Kidney tubule cell (primary cell): Measurements from ENCODE around the gene ACD.
A peak's percentile ranks its signal among the peaks of the same experiment; 100 is the strongest.
"Not testable (repeated sequence)": the region's sequence is repeated elsewhere in the genome, so short reads cannot be mapped to it uniquely, and the experiment has no call there.

Experiments
- DNase-seq: peaks from one replicate; pipeline ENCODE4 v3.0.0-alpha.2; 2018; ENCODE audit warnings: low spot score

ACD gene

DNA sequence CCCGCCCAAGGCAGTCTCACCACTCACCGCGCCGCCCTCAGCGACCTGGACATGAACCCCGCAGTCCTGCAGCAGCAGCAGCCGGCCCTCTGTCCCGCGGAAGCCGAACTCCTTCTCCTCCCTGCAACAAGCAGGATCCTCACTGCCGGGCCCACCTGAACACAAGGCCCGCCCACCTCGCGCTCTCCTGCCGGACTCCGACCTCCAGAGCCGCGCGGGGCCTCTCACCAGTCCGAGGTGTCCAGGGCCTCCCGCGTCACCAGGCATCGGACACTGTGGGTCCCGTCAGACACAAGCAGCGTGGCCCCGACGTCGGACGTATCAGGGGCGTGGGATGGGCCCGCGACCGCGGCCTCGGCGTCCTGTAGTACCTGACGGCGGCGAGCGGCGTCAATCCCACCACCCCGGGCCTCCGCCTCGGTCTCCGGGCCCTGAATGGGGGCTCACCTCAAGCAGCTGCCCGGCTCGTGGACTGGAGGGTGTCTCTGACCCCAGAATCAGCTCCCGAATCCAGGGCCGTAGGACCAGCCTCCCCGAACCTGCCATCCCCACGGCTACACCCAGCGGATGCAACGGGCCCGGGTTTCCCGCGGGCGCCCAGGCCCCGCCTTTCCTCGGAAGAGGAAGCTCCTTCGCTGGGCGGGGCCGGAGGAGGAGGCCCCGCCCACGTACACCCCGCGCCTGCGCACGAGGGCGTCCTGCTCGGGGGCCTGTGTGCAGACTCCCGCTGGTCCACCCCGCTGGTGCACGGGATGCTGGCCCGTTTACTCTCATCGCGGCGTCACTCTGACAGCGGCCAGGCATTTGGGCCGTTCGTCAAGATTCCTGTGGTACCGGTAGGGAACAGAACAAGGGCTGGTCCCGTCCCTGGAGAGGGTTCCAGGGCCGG lies at the start of gene ACD:
TSS of gene ACD (minus strand) at position 586 of the 889 bp plus-strand sequence. CDS start at position 546, 40 bp downstream.
- peak; percentile 92 for DNase-seq

DNA sequence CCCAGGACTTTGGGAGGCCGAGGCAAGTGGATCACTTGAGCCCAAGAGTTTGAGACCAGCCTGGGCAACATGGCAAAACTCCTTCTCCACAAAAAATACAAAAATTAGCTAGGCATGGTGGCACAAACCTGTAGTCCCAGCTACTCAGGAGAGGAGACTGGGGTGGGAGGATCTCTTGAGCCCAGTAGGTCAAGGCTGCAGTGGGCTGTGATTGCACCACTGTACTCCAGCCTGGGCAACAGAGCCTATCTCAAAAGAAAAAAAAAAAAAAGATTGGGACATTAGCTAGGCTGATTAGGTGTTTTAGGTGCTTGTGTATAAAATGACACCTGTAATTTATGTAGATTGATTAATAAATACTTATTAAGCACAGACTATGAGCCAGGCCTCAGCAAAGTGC lies 49.0 kb upstream of the ACD start:
- no peak for DNase-seq

DNA sequence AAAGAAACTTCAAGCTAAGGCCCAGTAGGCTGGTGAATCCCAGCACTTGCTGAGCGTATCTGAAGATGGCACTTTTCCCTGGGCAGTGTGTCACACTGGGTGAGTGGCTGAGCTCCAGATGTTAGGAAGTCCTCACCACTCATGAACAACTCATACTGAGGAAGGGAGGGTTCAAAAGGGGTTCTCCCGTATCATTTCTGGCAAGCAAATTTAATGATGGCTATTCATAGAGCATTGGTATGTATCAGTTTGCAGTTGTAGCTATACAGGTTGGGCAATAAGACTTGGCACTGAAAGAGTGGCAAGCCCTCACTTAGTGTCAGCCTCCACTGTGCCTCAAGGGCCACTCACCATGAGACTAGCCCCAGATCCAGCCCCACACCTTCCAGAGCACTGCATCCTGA lies 48.3 kb upstream of the ACD start:
- DNase-seq: no peak

DNA sequence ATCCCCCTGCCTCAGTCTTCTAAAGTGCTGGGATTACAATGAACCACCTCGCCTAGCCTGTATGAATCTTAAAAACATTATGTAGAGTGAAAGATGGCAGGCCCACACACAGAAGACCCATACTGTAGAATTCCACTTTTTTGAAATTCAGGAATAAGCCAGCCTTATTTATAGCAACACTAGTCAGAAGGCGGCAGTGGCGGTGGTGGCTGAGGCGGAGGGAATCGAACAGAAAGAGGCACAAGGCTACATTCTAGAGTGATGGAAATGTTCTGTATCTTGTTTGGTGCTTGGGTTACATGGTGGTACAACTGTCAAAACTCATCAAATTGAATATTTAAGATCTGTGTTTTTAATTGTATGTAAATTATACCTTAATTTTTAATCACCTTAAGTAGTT lies 47.7 kb upstream of the ACD start:
- no peak for DNase-seq

DNA sequence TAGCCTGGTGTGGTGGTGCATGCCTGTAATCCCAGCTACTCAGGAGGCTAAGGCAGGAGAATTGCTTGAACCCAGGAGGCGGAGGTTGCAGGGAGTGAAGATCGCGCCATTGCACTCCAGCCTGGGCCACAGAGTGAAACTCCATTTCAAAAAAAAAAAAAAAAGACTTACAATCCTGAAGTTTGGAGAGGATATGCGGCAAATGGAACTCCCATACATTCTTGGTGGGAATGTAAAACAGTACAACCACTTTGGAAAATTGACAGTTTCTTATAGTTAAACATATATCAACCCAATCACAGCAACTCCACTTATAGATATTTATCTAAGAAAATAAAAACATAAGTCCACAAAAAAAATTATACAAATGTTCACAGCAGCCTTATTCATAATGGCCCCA lies 47.1 kb upstream of the ACD start:
- DNase-seq: no peak

DNA sequence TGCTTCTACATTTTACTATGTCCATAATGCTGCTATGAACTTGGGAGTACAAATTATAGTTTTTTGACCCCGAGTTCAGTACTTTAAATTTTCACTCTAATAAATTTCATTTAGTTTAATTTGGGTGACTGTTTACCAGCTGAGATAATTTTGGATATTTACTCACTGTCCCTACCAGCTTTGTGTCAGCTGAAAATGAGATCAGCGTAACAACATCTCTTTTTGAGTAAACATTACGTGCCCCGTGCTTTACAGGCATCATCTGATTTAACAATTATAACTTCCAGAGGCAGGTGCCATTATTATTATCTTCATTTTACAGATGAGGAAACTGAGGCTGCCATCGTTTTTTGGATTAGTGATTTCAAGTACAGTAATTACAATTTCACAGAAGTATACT lies 44.0 kb upstream of the ACD start:
- DNase-seq: no peak

DNA sequence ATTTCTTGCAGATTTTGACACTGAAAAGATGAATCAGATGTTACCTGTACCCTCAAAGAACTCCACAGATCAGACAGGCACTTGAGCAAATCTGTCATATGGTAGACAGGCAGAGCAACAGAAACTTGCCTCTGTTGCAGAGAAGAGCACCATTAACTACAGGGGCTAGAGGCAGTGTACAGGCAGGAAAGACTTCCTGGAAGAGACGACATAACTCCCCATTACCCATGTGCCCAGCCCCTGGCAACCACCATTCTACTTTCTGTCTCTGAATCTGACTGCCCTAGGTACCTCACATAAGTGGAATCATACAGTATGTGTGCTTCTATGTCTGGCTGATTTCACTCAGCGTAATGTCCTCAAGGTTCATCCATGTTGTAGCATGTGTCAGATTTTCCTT lies 43.6 kb upstream of the ACD start:
- DNase-seq: no peak

DNA sequence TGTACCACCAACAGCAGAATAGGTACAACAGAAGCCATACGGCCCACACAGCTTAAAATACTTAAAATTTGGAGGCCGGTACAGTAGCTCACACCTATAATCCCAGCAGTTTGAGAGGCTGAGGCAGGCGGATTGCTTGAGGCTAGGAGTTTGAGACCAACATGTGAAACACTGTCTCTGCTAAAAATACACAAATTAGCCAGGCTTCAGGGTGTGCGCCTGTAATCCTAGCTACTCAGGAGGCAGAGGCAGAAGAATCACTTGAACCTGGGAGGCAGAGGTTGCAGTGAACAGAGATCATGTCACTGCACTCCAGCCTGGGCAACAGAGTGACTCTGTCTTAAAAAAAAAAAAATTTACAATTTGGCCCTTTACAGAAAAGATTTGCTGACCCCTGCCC lies 42.1 kb upstream of the ACD start:
- no peak for DNase-seq

DNA sequence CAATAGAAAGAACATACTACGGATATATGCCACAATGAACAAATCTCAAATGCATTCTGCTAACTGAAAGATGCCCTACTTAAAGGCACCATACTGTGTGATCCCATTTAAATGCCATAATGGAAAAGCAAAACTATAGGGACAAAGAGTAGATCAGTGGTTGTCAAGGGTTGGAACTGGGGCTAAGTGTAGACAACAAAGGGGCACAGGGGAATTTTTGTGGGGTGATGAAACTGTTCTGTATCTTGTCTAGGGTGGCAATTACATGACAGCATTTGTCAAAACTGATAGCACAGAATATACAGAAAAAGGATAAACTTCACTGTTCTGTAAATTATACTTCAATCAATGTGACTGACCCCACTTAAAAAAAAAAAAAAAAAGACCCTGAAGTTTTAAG lies 41.4 kb upstream of the ACD start:
- no peak for DNase-seq

DNA sequence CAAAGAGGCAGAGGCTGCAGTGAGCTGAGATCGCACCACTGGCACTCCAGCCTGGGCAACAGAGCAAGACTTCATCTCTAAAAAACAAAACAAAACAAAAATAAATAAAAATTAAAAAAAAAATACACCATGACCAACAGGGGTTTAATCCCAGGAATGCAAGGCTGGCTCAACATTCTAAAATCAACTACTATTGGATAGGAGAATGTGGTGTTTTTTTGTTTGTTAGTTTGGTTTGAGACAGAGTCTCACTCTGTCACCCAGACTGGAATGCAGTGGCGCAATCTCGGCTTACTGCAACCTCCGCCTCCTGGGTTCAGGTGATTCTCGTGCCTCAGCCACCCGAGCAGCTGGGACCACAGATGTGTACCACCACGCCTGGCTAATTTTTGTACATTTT lies 39.2 kb upstream of the ACD start:
- no peak for DNase-seq

DNA sequence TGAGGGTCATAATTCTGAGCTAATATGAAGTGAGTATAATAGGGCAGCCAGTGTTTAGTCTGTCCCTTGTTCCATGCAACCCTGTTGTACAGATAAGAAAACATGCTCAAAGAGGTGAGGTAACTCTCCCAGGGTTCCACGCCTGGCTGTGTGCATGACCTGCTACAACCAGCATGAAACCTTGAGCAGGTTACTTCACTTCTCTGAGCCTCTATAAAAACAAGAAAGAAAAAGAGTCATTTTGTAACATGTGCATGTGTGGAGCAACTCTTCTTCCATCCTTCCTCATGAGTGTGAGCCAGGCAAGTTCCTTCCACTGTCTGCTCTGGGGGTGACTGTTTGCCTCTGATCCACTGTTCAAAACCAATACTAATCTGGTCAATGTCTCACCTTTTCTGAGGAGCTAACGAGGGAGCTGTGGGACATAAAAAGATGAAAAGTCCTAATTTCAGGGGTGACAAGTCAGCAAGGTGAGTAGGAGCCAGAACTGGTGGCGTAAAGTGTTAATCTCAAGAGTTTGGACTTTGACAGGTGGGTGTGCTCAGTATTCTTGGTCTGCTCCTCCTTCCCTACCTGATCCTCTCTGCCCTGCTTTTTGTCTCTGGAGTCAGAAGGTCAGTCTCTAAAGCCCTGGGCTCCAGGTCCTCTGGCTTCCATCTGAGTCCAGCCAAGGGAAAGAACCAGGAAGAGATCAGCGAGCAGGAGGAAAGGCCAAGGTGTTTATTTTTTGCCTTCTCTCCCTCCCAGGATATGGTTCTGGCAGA lies 37.5 kb upstream of the ACD start:
- DNase-seq: no peak

DNA sequence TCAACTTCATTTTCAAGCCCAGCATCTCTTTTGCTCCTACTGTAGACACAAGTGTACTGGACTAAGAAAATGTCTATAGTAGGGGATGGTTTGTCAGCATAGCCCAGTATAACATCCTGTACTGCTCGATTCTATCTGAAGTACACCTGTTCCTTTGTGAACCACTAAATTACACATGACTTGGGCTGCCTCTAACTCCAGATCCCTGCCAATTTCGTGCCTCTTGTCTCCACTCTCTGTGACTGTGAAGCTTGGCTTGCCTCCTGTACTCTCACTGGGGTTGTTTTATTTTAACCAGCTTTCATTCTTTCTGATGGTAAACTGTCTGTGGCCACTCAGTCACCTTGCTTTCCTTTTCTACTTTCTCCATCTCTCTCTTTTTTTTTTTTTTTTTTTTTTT lies 34.6 kb upstream of the ACD start:
- DNase-seq: no peak

DNA sequence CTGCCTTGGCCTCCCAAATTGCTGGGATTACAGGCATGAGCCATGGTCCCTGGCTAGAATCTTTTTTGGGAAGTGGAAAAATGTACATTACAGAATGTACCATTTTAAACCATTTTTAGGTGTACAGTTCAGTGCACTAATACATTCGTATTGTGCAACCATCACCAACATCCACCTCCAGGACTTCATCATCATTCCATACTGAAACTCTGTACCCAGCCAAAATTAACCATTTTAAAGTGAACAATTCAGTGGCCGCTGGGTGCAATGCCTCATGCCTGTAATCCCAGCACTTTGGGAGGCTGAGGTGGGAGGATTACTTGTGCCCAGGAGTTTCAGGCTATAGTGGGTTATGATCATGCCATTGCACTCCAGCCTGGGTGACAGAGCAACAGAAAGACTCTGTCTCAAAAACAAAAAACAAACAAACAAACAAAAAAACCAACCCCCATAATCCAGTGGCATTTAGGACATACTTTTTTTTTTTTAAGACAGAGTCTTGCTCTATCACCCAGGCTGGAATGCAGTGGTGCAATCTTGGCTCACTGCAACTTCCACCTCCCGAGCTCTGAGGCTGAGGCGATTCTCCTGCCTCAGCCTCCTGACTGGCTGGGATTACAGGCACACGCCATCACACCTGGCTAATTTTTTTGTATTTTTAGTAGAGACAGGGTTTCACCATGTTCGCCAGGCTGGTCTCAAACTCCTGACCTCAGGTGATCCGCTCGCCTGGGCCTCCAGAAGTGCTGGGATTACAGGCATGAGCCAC lies 33.6 kb upstream of the ACD start:
- not testable (repeated sequence) for DNase-seq

DNA sequence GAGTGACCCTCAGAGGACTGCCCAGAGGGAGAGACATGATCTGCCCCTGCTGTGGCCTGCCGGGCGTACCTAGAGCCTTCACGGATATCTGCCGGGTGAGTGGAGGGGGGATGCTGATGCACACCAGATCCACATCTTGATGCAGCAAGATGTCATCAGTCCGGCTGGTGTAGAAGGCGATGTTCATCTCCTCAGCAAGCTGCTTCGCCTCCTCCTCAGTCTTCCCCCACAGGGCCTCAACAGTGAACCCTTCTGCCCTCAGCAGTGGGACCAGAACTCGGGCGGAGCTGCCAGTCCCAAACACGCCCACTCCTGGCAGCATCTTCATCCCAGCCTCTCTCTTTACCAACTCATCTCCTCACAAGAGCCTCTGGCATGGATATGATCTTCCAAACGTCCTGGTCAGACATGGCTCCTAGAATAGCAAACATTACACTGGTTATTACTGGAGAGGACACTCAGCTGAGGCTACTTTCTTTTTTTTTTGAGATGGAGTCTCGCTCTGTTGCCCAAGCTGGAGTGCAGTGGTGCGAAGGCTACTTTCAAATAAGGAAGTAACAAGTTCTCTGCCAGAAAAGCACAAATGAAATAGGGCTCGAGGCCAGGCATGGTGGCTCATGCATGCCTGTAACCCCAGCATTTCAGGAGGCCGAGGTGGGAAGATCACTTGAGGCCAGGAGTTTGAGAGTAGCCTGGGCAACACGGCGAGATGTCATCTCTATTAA lies 25.5 kb upstream of the ACD start:
- peak; percentile 67 for DNase-seq

DNA sequence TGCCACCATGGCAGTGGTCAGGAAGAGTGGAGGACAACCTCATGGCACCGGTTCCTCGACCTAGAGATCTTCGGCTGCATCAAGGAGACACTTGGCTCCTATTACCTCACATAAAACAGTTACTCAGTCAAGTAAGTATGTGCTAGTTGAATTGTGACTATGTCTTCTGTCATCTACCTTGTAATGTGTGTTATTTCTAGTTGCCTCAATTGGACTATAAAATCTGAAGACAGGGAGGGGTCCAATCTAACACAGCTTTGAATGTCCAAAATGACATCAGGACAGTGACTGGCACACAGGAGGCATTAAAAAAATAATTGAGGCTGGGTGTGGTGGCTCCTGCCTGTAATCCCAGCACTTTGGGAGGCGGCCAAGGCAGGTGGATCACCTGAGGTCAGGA lies 23.7 kb upstream of the ACD start:
- DNase-seq: no peak

DNA sequence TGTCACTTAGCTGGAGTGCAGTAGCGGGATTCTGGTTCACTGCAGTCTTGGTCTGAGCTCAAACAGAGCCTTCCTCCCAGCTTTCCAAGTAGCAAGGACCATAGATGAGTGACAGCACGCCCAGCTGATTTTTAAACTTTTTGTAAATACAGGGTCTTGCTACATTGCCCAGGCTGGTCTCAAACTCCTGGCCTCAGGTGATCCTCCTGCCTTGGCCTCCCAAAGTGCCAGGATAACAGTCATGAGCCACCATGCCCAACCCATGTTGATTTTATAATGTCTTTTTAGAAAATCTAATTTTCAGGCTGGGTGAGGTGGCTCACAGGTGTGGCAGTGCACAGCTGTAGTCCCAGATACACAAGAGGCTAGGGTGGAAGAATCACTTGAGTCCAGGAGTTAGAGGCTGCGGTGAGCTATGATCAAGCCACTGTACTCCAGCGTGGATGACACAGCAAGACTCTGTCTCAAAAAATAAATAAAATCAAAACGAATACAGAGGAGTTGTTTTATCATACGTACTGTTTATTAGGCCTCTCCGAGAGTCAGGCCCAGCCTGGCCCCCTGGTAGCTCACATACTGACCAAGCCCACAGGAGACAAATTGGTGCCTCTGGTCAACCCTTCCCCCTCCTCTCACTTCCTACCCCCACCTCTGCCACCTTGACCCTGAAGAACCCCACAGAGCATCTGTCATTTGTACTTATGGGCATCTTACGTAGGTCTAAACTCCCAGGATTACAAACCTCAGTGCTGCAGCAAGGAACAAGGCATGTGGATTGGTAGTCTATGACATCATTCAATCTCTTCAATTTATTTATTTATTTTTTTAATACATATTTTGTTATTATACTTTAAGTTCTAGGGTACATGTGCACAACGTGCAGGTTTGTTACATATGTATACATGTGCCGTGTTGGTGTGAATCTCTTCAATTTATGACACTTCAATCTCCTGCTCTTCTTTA lies 20.2 kb upstream of the ACD start:
- DNase-seq: no peak

DNA sequence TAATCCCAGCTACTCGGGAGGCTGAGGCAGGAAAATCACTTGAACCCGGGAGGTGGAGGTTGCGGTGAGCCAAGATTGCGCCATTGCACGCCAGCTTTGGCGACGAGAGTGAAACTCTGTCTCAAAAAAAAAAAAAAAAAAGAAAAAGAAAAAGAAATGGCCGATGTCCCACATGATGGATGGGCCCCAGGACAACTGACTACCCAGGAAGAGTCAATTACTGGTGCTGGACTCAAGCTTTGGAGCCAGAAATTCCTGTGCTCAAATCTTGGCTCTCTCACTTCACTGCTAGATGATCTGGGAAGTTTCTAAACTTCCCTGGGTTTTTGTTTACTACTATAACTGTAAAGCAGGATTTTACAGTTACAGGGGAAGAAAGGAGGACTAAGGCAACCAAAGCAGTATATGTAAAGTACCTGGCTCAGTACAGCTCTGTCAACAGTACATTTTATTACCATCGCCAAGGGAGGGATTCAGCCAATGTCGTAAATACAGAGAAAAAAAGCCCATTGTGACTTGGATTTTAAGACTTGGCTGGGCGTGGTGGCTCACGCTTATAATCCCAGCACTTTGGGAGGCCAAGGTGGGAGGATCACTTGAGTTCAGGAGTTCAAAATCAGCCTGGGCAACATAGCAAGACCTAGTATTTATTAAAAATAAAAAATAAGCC lies 18.4 kb upstream of the ACD start:
- DNase-seq: no peak

DNA sequence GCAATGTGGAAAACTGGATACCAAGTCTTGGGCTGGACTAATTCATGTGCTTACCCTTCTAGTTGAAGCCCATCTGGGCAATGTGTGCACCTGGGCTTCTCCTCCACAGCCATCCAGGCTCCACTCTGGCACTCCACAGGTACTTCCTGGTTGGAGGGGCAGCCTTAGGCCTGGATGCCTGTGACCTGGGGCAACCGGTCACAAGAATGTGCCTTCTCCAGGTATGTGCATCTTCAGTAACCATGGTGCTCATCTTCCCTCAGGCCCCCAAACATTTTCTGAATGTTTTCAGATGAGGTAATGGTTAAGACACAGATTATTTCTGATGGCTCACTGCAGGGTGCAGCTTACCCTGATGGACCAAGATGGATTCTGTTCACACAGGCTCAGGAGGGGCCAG lies 17.7 kb upstream of the ACD start:
- peak; percentile 41 for DNase-seq

DNA sequence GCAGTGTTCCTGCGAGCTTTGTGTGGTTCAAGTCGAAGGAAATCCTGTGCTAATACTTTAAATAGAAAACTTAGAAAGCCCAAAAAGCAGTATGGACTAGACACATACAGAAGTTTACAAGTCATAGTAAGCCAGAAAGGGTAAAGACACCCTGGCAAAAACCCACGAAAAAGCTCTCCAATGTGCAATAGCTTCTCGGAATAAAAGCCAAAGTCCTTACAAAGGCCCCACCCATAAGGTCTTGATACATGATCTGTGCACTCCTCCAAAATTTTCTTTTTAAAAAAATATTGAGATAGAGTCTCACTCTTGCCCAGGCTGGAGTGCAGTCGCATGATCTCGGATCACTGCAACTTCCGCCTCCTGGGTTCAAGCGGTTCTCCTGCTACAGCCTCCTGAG lies 16.9 kb upstream of the ACD start:
- DNase-seq: no peak

DNA sequence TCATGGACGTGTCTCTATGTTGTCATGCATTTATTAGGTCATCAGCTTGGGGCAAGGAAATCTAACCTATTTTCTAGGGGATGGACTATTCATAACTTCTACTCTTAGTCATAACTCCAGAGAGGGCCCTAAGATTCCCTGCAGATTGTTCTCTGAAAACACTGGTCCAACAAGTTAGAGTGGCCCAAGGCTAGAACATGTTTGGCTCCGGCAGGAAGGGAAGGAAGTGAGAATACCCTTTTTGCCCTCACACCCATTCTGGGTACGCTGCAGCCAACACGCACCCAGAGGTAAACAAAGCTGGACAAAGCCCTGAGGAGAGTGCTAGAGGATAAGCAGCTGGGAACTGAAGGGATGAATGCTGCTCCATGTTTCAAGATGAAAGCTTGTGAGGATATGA lies 16.5 kb upstream of the ACD start:
- DNase-seq: no peak
